SIG-M5 treated with dmso at 0.1 percent for 504 hours (cell line): ENCODE measurements around the gene FEZ2.

Experiments
- DNase-seq: peaks from one replicate; lab custom pipeline; 2025; ENCODE audit not compliant: unreplicated experiment; lab: John Stamatoyannopoulos, UW

The FEZ2 gene

GRCh38 chr2:36534275-36534799, 63.6 kb downstream of the FEZ2 start:
- no peak for DNase-seq

DNA sequence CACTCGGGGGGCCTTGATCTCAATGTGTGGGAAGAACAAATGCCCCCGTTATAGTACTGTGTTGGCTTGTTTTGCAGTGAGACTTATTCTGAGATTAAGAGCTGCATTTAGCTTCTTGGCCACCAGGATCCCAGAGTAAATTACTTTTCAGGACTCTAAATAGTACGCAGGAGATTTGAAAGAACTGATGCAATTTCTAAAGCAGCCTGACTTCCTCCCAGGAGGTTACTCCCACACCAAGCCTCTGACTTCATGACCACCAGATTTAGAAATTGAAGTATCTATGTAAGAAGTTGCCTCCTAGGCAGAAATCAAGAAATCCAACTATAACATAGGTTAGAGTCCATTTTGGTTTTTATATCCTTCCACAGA, 67.0 kb downstream of the FEZ2 start:
- peak; percentile 86 for DNase-seq

DNA sequence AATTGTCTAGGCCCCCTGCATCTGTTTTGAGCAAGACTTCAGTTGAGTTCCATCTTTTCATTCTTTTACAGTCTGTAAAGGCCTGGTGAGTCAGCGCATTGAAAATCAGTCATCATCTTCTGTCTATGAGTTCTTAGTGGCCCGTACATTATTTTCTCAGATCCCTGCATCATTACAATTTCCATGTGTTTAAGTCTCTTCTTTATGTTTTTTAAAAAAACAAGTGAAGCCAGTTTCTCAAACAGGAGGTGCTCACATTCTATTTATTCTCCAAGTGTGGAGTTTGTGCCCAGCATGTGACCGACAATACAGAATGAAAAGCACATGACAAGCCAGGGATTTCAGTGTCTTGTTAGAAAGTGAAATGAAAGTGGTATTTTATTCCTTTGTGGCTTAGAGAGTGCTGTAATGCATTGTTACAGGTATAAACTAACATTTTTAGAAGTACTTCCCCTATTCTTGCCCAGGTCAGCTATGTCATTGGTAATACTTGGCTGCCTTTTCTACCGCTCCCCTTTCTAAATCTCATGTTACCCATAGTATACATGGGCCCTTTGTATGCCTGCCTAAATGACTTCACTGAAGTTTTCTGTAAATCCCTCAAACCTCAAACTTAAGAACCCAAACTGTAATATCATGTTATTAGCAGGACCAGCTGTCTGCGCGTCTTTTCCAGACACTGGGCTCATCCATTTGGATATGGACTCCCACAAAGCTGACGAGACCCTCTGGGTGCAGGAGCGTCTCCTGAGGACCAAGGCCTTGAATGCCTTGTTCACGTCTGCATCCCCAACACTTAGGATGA, 67.6 kb downstream of the FEZ2 start:
- peak; percentile 23 for DNase-seq

DNA sequence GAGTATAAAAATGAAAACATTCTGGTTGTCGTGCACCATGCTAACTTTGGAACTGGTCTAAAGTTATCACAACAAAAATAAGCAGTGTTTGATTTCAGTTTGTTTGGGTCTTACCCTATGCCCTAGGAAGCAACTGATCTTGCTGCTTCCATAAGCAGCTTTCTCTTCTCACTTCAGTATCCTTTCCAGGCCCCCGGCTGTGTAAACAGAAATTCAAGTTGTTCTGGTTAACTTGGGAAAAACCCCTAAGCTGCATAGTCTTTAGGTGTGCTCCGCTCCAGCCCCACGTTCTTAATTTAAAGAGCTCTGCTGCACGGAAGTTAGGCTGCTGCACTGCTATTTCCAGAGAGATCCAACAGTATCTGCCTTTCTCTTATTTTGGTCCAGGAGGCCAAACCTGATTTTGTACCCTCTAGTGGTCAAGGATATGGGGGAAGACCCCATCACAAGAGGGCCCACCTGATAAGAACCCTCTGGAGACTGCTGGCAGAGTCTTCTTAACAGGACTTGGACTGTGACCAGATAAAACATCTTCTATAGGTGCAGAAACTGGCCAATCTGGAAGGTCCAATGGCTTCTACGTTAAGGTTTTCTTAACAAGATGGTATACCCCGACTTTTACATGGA, 69.1 kb downstream of the FEZ2 start:
- no peak for DNase-seq

GRCh38 chr2:36528274-36528673, 69.7 kb downstream of the FEZ2 start:
- DNase-seq, result no peak

GRCh38 chr2:36526226-36526625, 71.7 kb downstream of the FEZ2 start:
- DNase-seq, result no peak

- DNase-seq, result no peak
Observed at GRCh38 chr2:36525245-36525644, 72.7 kb downstream of the FEZ2 start.

- DNase-seq, result no peak
Observed at GRCh38 chr2:36523153-36523552, 74.8 kb downstream of the FEZ2 start.

GRCh38 chr2:36520431-36520830, 77.5 kb downstream of the FEZ2 start:
- DNase-seq, result no peak

- no peak for DNase-seq
Observed at GRCh38 chr2:36516136-36516870, 81.7 kb downstream of the FEZ2 start.

DNA sequence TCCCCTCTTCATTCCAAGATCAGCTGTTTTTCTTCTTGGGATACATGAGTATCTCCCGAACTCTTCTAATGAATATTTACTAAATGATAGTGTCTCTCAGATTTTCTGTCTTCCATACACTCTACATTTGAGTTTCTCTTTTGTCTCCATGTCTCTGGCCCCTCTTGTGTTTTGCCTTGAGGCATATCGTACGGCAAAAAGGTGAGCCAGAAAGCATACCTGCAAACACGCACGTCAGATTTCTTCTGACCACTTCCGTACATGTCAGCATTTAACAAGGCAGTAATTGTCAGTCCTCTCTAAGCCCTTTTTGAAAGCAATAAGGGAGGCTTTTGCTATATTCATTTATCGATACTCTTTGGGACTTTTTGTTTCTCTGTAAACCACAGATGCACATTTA, 82.4 kb downstream of the FEZ2 start:
- no peak for DNase-seq

DNA sequence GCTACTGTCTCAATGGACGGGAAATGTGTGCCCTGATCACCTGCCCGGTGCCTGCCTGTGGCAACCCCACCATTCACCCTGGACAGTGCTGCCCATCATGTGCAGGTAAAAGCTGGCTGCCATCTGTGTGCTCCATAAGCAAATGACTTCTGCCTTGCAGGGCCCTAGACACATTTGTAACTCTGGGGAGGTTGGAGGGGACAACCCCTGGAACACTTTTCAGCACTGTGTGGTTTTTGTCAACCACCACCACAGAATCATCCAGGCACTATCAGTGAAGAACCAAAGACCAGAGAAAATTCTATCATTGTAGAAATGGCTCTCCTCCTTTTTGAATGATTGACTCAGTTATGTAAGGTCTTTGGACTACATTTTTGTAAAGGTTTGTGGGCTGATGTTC, 84.3 kb downstream of the FEZ2 start:
- DNase-seq, result no peak

DNA sequence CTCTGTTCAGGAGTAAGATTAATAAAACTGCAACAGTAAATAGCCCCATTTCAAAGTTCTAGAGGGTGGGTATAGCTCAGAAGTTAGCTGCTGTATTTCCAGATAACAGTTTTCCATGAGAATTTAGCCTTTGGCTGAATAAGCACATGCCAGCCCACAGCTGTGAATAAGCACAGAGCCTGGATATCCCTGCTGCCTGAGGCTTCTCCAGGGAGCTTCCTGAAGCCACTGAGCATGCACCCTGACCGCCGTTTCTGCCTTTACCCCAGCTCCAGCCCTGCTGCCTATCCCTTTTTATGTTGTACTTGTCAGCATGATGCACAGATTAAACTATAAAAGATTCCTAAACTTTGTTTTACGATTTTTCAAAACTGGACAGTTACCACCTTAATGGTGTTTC, 85.3 kb downstream of the FEZ2 start:
- DNase-seq, result no peak

DNA sequence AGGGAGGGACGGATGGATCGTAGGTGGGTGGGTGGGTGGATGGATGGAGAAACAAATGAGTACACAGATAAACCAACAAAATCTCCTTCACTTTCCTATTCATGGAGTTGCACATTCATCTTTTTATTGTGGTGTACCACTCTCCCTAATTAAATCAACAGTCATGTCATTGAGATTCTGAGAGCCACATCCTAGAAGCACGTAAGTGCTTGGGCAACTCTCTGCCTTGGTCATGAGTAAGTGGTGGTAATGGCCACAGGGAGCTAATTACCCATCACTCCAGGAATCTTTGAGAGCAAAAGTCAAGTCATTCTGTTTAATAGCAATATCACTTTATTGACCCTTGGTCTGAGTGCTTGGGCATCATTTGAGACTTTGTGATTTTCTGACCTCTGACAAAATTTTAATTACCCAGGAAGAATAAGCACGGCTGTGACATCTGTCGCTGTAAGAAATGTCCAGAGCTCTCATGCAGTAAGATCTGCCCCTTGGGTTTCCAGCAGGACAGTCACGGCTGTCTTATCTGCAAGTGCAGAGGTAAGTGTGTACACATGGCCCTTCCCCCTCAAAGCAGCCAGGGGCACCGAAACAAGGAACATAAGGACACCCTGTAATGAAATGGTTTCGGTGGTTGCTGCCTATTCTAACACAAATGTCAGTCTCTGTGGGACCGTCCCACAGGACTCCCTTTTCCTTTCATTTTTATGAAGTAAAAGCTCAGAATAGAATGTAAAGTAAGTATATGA, 85.9 kb downstream of the FEZ2 start:
- DNase-seq, result no peak

GRCh38 chr2:36509075-36509474, 88.9 kb downstream of the FEZ2 start:
- DNase-seq, result no peak

DNA sequence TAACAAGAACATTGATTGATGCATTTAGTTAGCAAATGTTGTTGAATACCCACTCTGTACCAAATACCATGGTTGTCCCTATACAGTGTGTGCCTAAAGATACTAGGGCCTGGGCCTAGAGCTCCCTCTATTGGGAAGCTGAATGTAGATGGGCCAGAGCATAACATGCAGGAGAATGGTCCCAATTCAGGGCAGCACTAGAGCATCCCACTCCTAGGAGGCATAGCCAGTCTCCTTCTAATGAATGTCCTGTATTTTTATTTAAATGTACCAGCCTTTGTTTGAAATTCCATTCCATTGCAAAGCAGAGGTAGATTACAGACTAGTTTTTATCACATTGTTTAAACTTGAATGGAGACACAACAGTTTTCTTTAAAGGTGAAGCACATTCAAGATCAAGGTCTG, 90.6 kb downstream of the FEZ2 start:
- peak; percentile 53 for DNase-seq
